Sigmoid colon (tissue), 4 donors: Measurements from ENCODE around the gene CHKA.

ENCODE experiments used
- POLR2A ChIP-seq, 2 donors: fragments of 450-650 bp; IDR thresholded peaks; one replicate each; pipeline ENCODE4 v1.6.1; 2016; ENCODE audit warnings: antibody characterized with exemption in 2 of 2, mild to moderate bottlenecking in 2 of 2, moderate library complexity in 2 of 2
- POLR2AphosphoS5 ChIP-seq, 4 donors: sonication (generic); formaldehyde crosslinking; IDR thresholded peaks; one replicate each; pipeline ENCODE4 v1.6.1; 2017; ENCODE audit warnings: antibody characterized with exemption in 4 of 4
- TF ChIP-seq, protein P1 (sequence below), 4 experiments: fragments of 450-650 bp in 3 of 4; fragments of 200-600 bp in 1 of 4; IDR thresholded peaks; one replicate each; pipeline ENCODE4 v1.5.1; 2016 to 2019; ENCODE audit warnings: antibody characterized with exemption in 4 of 4, mild to moderate bottlenecking in 3 of 4, moderate library complexity in 2 of 4

- TF ChIP-seq, protein P1, sequence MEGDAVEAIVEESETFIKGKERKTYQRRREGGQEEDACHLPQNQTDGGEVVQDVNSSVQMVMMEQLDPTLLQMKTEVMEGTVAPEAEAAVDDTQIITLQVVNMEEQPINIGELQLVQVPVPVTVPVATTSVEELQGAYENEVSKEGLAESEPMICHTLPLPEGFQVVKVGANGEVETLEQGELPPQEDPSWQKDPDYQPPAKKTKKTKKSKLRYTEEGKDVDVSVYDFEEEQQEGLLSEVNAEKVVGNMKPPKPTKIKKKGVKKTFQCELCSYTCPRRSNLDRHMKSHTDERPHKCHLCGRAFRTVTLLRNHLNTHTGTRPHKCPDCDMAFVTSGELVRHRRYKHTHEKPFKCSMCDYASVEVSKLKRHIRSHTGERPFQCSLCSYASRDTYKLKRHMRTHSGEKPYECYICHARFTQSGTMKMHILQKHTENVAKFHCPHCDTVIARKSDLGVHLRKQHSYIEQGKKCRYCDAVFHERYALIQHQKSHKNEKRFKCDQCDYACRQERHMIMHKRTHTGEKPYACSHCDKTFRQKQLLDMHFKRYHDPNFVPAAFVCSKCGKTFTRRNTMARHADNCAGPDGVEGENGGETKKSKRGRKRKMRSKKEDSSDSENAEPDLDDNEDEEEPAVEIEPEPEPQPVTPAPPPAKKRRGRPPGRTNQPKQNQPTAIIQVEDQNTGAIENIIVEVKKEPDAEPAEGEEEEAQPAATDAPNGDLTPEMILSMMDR (IDR thresholded peaks at IDR 0.05), result no peak
- no peak for TF ChIP-seq POLR2A (IDR thresholded peaks at IDR 0.05)
- TF ChIP-seq POLR2AphosphoS5 (IDR thresholded peaks at IDR 0.05), result no peak
These were observed 22.1 kb upstream of the CHKA start for GRCh38 chr11:68143310-68143689.
